Activated gamma-delta T cell treated with Interleukin-2 at 50 U/mL for 16 hours (primary cell): ENCODE results near the gene CCSER1.
"Not testable (repeated sequence)": the region's sequence is repeated elsewhere in the genome, so short reads cannot be mapped to it uniquely, and the experiment has no call there.

Source experiments
- DNase-seq: peaks from one replicate; pipeline ENCODE4 v3.0.0-alpha.2; 2020

CCSER1 gene

GRCh38 chr4:91623603-91623967 is 1496.4 kb downstream of the CCSER1 start:
- not testable (repeated sequence) for DNase-seq

- no peak for DNase-seq
Measured at GRCh38 chr4:91630054-91630453, 1502.9 kb downstream of the CCSER1 start.

GRCh38 chr4:91630764-91631163 is 1503.6 kb downstream of the CCSER1 start:
- no peak for DNase-seq

GRCh38 chr4:91631335-91631734 is 1504.1 kb downstream of the CCSER1 start:
- DNase-seq = no peak

- DNase-seq = no peak
Measured at GRCh38 chr4:91636083-91636482, 1508.9 kb downstream of the CCSER1 start.
